ENCODE data around the gene GNAO1.

Gene GNAO1

DNA sequence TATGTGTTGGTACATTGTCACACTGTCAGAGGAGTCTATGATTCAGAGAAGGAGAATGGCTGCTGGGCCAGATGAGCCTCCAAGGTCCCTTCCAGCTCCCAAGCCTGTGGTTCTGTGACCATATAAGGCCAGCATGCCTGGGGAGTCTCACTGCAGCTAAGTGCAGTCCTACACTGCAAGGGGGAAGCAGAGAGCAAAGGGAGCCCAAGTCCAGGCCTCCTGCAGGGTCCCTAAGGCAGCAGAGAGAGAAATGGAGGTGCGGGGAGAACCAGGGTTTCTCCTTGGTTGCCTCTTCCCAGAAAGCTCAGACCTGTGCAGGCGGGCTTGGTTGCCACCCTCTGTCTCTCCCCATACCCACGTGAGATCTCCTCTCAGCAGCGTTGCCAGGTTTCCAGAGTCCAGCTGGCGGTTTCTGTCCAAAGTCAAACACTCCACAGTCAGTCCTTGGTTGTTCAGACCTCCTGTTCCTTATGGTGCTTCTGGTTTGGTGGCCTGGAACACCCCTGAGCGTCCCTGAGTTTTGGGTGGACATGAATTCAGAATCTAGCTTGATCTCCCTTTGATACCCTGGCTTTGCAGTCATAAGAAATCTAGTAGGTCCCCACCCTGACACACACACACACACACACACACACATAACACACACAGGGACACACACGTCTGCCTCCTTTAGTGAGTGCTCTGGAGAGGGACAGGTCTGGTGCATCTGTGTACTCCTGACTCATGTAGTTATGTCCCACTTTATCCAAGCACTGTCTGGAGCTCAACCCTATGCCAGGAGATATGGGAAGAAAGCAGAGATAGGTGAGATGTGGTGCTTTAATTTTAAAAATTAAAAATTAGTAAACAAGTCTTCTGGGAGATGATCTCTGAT, 78.8 kb downstream of the GNAO1 start:
- TF ChIP-seq GATA2 (IDR thresholded peaks at IDR 0.05; ENCODE audit: low read depth, low read length) (no peak), GATA3 (IDR thresholded peaks at IDR 0.05; ENCODE audit: low read depth, low read length) (no peak)

DNA sequence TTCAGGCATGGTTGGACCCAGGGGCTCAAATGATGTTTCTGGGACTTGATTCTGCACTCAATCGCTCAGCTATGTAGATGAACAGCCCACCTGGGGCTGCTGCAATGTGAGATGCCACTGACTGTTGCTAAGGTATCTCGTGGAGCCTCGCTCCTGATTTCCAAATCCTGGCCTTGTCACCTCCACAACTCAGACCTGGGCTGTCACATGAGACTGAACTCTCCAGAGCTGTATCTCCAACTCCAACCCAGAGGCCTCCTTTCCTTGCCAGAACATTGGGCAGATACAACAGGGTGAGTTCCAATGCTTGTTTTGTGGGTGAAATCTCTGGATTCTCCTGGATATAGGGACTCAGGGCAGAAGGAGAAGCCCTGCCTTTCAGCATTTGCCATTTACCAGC, 79.5 kb downstream of the GNAO1 start:
- TF ChIP-seq GATA3 (IDR thresholded peaks at IDR 0.05; ENCODE audit: low read depth, low read length) (no peak), GATA2 (IDR thresholded peaks at IDR 0.05; ENCODE audit: low read depth, low read length) (no peak)

DNA sequence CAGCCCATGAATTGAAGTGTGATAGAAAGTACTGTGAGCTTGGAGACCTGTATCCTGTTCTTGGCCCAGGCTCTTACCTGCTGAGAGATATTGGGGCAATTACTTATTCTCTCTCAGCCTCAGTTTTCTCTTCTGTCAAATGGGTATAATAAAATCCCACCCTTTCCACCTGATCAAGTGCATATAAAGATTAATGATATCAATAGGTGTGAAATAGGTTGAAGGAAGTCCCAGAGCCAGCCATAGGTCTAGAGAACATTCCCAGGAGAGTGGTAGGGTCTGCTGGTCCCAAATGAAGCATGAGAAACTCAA, 81.2 kb downstream of the GNAO1 start:
- TF ChIP-seq GATA2 (IDR thresholded peaks at IDR 0.05; ENCODE audit: low read depth, low read length): no peak
- no peak for TF ChIP-seq GATA3 (IDR thresholded peaks at IDR 0.05; ENCODE audit: low read depth, low read length)

DNA sequence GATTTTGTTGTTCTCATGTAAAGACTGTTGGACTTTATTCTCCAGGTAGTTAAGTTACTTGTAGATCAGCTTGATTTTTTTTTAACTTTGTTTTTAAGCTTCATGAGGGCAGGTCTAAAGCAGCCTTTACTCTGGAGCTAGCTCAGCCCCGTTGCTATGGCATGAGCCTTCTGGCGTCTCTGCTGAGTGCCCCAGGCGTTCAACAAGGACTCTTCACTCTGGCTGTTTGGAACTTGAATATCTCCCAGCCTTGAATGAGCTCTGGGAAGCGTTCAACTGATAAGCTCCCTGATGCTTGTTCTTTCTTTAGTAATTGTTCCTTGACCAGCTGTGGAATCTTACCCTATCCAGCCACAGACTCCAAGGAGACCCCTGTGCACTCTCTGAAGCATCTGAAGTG, 82.3 kb downstream of the GNAO1 start:
- TF ChIP-seq GATA2 (IDR thresholded peaks at IDR 0.05; ENCODE audit: low read depth, low read length) (no peak), GATA3 (IDR thresholded peaks at IDR 0.05; ENCODE audit: low read depth, low read length) (no peak)

DNA sequence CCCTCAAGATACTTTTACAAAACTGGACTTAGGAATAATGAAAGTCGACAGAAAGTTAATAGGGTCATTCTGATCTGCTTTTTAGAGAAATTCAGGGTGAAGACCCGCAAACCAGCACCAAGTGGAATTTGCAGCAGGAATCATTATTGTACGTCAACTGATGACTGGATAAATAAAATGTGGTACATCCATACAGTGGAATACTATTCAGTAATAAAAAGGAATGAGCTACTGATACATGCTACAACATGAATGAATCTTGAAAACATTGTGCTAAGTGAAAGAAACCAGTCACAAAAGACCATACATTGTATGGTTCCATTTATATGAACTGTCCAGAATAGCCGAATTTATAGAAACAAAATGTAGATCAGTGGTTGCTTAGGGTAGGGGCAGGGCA, 83.1 kb downstream of the GNAO1 start:
- TF ChIP-seq GATA3 (IDR thresholded peaks at IDR 0.05; ENCODE audit: low read depth, low read length) (no peak), GATA2 (IDR thresholded peaks at IDR 0.05; ENCODE audit: low read depth, low read length) (no peak)

DNA sequence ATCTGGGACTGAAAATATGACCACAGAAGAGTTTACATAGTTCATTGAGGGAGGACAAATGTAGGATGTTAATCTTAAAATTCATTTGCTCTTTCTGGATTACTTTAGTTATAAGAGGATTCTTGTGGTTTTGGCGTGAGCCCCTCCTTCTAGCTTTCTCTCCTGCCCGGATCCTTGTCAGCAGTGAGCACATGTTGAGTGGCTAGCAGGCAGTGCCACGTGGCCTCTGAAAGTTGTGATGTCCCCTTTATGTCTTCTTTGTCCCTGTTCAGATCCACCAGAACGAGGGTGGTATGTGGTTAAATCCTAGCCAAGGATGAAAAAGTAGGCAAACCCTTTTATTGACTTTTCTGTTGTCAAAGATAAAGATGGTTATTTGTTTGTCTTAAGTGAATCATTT, 83.8 kb downstream of the GNAO1 start:
- TF ChIP-seq GATA3 (IDR thresholded peaks at IDR 0.05; ENCODE audit: low read depth, low read length) (no peak), GATA2 (IDR thresholded peaks at IDR 0.05; ENCODE audit: low read depth, low read length) (no peak)

DNA sequence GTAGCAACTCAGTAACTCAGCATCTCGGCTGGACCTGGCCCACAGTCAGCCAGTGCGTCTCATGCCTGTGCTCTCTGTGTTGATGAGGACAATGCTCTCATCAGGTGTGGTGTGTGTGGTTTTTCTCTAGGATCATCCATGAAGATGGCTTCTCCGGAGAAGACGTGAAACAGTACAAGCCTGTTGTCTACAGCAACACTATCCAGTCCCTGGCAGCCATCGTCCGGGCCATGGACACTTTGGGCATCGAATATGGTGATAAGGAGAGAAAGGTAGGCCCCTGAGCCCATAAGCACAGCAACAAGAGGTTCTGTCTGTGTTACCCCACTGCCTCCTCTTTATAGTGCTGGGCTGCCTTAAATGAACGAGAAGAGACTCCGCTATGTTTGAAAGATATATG, 84.5 kb downstream of the GNAO1 start:
- TF ChIP-seq GATA3 (IDR thresholded peaks at IDR 0.05; ENCODE audit: low read depth, low read length): no peak
- no peak for TF ChIP-seq GATA2 (IDR thresholded peaks at IDR 0.05; ENCODE audit: low read depth, low read length)

DNA sequence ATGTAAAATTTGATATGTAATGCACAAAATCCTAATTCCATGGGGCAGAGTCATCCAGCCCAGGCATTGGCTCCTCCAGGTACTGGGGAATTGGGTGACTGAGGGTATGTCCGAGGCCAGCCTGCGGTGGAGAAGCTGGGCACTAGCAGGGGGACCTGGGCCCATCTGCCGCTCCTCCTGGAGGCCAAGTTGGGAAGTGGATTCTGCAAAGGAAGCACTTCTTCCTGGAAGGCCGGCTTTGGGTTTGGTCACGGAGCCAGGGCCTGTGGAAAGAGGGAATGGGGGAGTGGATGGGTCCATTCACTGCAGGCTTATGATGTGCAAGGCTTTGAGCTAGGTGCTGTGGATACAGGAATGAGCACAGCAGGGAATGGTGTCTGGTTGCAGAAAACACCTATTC, 85.8 kb downstream of the GNAO1 start:
- TF ChIP-seq GATA2 (IDR thresholded peaks at IDR 0.05; ENCODE audit: low read depth, low read length) (no peak), GATA3 (IDR thresholded peaks at IDR 0.05; ENCODE audit: low read depth, low read length) (no peak)

DNA sequence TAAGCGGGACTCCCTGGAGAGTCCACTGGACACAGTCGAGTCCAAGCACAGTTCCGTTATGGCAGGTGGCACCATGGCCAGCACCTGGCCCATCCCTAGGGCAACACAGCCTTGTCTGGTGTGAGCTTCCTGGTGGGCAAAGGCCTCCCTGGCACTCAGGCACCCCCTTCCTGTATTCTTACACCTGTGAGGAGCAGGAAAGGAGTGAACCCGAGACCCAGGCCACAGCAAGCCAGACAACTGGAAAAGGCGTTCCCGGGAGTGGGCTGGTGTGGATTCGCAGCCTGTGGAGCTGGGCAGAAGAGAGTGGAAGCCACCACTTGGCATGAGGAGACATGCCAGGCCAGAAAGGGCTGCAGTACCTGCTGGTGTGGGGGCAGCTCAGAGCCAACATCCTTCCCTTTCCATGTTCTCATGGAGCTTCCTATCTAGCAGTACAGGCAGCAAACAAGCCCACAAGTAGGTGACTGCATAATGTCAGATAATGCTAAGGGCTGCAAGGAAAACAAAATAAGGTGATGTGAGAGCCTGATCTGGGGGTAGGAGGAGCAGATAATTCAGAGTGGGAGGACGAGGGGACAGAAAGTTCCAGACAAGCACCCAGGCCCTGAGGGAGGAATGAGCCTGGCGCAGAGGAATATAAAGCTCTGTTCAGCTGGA, 87.0 kb downstream of the GNAO1 start:
- TF ChIP-seq GATA3 (IDR thresholded peaks at IDR 0.05; ENCODE audit: low read depth, low read length) (no peak), GATA2 (IDR thresholded peaks at IDR 0.05; ENCODE audit: low read depth, low read length) (no peak)

DNA sequence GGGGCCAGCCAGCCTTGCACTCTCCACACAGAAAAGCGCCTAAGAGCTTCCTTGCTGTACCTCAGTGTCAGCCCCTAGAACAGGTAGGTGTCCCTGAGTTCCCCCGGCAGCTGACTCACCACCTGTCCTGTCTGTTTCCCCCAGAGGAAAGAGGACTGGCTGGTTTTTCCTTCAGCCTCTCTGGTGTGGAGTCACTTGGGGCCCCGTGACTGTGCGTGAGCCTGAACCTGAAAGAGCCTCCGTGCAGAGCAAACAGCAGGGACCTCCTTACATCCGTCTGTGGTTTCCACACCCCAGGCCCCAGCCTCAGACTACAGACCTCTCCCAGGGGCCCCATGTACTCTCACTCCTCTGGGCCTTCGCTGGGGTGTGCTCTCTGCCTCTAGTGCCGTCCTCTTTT, 87.8 kb downstream of the GNAO1 start:
- no peak for TF ChIP-seq GATA3 (IDR thresholded peaks at IDR 0.05; ENCODE audit: low read depth, low read length)
- TF ChIP-seq GATA2 (IDR thresholded peaks at IDR 0.05; ENCODE audit: low read depth, low read length): no peak

DNA sequence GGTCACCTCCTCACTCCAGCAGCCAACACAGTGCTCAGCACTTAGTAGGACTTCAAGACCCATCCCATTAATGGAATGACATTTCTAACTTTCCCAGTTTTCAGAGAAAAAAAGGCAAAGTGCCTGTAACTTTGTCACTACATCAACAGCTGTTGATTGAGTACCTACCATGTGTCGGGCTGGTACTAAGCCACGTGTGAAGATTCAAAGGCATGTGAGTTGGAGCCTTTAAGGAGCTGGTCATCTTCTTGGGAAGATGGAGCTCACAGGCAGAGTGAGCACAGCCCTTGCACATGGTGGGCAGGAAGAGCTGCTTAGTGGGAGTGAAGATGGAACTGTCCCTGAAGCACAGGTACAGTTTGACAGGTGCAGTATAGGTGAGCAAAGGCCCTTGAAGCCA, 88.6 kb downstream of the GNAO1 start:
- TF ChIP-seq GATA2 (IDR thresholded peaks at IDR 0.05; ENCODE audit: low read depth, low read length) (no peak), GATA3 (IDR thresholded peaks at IDR 0.05; ENCODE audit: low read depth, low read length) (no peak)

DNA sequence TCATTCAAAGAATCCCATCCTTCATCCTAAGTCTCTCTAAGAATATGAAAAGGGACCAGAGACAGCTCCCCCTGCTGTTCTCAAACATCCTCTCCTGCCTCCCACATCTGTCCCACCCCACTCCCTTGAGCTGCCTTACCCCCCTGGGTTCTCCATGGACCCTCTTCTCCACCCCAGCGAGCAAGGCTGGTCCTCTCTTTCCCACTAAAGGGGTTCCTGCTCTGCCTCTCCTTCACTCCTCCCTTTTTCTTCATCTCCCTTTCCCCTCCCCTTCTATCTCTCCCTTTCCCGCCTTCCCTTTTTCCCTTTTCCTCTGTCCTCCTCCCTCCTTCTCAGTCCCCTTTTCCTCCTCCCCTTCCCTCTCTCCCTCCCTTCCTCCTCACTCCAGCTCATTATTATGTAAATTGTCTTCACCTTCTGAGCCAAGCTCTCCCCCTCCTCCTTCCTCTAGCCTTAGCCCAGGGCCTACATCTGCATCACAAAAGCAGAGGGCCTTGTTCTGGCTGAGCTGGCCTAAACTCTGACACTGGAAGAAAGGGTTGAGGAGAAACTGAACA, 90.0 kb downstream of the GNAO1 start:
- TF ChIP-seq GATA2 (IDR thresholded peaks at IDR 0.05; ENCODE audit: low read depth, low read length): no peak
- no peak for TF ChIP-seq GATA3 (IDR thresholded peaks at IDR 0.05; ENCODE audit: low read depth, low read length)

DNA sequence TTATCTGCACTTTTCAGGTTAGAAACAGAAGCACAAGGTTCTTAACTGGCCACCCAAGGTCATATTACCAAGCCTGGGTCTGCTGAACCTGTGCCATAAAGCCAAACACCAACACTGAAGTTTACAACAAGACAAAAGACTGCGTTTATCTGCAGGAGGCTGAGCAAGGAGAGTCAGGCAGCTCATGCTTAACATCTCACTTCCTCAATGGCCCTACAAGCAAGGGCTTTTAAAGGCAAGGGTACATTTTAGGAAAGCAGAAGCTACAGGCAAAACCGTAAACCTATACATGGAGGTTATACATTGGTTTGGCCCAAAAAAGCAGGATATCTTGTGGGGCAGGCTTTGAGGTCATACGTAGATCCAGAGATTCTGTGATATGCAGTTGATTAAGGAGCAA, 91.2 kb downstream of the GNAO1 start:
- TF ChIP-seq GATA2 (IDR thresholded peaks at IDR 0.05; ENCODE audit: low read depth, low read length): no peak
- TF ChIP-seq GATA3 (IDR thresholded peaks at IDR 0.05; ENCODE audit: low read depth, low read length): no peak

DNA sequence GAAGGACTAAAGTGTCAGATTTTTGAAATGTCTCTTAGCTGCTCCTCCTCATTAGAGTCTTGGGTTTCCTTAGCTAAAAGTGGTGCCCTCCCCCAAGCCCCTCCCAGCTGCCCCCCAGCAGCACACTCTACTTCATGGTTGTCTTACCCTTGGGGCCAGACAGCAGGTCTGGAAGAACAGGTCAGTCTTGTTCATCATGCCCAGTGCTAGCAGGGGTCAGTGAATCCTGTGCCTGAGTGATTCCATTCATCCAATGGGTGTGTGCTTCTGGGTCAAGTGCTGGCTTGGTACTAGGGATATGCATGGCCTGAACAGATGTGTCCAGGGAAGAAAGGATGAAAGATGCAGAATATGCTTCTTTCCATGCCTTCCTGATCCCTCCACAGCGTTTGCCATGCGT, 93.2 kb downstream of the GNAO1 start:
- no peak for TF ChIP-seq GATA3 (IDR thresholded peaks at IDR 0.05; ENCODE audit: low read depth, low read length)

DNA sequence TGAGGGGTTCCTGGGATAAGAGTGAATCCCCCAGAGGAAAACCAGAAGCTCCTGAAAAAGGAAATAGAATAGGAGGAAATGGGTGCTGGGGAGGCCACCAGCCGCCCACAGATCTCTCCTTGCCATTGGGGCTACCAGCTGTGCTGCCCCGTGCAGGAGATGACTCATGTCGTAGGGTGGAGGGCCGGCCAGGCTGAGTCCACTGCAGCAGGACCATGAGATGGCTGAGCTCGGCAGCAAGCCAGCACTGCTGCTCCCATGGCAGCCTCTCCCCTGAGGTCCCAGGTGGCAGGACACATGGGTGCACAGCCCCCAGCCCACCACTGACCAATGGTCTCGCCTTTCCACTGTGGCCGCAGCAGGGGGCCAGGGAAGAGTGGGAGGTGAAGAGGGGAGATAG, 95.5 kb downstream of the GNAO1 start:
- no peak for TF ChIP-seq GATA3 (IDR thresholded peaks at IDR 0.05; ENCODE audit: low read depth, low read length)
- no peak for TF ChIP-seq GATA2 (IDR thresholded peaks at IDR 0.05; ENCODE audit: low read depth, low read length)
